SK-N-SH treated with all-trans-retinoic acid at 6 μM for 48 hours (cell line): ENCODE results near the gene CRTC3.

ENCODE experiments used
- CREB5 ChIP-seq: fragments of 250-450 bp; sonication (Bioruptor Pico); IDR thresholded peaks from 2 replicates; pipeline ENCODE4 v1.5.1; 2020; ENCODE audit warnings: low read depth, mild to moderate bottlenecking, moderate library complexity
- CSDC2 ChIP-seq: fragments of 250-450 bp; sonication (Bioruptor Pico); IDR thresholded peaks from 2 replicates; pipeline ENCODE4 v1.5.0; 2020; ENCODE audit warnings: mild to moderate bottlenecking, moderate library complexity
- ESRRG ChIP-seq: fragments of 250-450 bp; sonication (Bioruptor Pico); IDR thresholded peaks from 2 replicates; pipeline ENCODE4 v1.6.1; 2021; ENCODE audit warnings: mild to moderate bottlenecking
- GLIS3 ChIP-seq: fragments of 250-450 bp; sonication (Bioruptor Pico); IDR thresholded peaks from 2 replicates; pipeline ENCODE4 v1.5.0; 2020; ENCODE audit warnings: mild to moderate bottlenecking, moderate library complexity
- ISL1 ChIP-seq: fragments of 250-450 bp; sonication (Bioruptor Pico); IDR thresholded peaks from 2 replicates; pipeline ENCODE4 v2.1.2; 2022; ENCODE audit warnings: mild to moderate bottlenecking, moderate library complexity
- PATZ1 ChIP-seq: fragments of 250-450 bp; sonication (Bioruptor Pico); IDR thresholded peaks from 2 replicates; pipeline ENCODE4 v1.8.0; 2020; ENCODE audit warnings: mild to moderate bottlenecking, moderate library complexity, borderline replicate concordance
- PPARA ChIP-seq: fragments of 250-450 bp; sonication (Bioruptor Pico); IDR thresholded peaks from 2 replicates; pipeline ENCODE4 v1.5.0; 2020; ENCODE audit warnings: mild to moderate bottlenecking, borderline replicate concordance
- RARB ChIP-seq: fragments of 250-450 bp; sonication (Bioruptor Pico); IDR thresholded peaks from 2 replicates; pipeline ENCODE4 v1.8.0; 2021; ENCODE audit warnings: mild to moderate bottlenecking, moderate library complexity
- TCF4 ChIP-seq: fragments of 250-450 bp; sonication (Bioruptor Pico); IDR thresholded peaks from 2 replicates; pipeline ENCODE4 v1.8.0; 2021; ENCODE audit warnings: mild to moderate bottlenecking, moderate library complexity, borderline replicate concordance
- ZFP30 ChIP-seq: fragments of 450-650 bp; formaldehyde crosslinking; IDR thresholded peaks from 2 replicates; pipeline ENCODE4 v1.5.0; 2022; ENCODE audit warnings: mild to moderate bottlenecking, moderate library complexity
- ZNF565 ChIP-seq: fragments of 450-650 bp; formaldehyde crosslinking; conservative IDR thresholded peaks from 2 replicates; pipeline ENCODE4 v1.5.0; 2020; ENCODE audit warnings: low read depth, mild to moderate bottlenecking, moderate library complexity
- ZNF70 ChIP-seq: fragments of 450-650 bp; formaldehyde crosslinking; IDR thresholded peaks from 2 replicates; pipeline ENCODE4 v1.5.0; 2020; ENCODE audit warnings: mild to moderate bottlenecking, moderate library complexity

GRCh38 chr15:90583471-90584252, 53.9 kb downstream of the CRTC3 start:
- TF ChIP-seq CREB5 (CRISPR knock-in tag), result no peak
- TF ChIP-seq ZFP30 (CRISPR knock-in tag), result no peak
- TF ChIP-seq ESRRG (CRISPR knock-in tag), result no peak
- no peak for TF ChIP-seq PATZ1
- TF ChIP-seq GLIS3 (CRISPR knock-in tag), result no peak
- no peak for TF ChIP-seq RARB
- TF ChIP-seq ISL1, result no peak
- TF ChIP-seq PPARA (CRISPR knock-in tag), result no peak
- no peak for TF ChIP-seq ZNF565 (CRISPR knock-in tag)
- no peak for TF ChIP-seq ZNF70 (CRISPR knock-in tag)
- no peak for TF ChIP-seq TCF4 (CRISPR knock-in tag)
- TF ChIP-seq CSDC2, result no peak
